ENCODE data around the gene OR6K3.

Gene OR6K3

GRCh38 chr1:158720620-158721019, at the start of gene OR6K3:
TSS of gene OR6K3 (minus strand) at chr1:158720720. CDS start at chr1:158718115, 2,605 bp downstream.
- TF ChIP-seq CTCF (IDR thresholded peaks at IDR 0.05; ENCODE audit: low read depth, low read length): no peak
- no peak for DNase-seq (ENCODE audit: extremely low read depth, low read depth)

- TF ChIP-seq CTCF (IDR thresholded peaks at IDR 0.05; ENCODE audit: low read depth, low read length): no peak
- no peak for DNase-seq (ENCODE audit: extremely low read depth, low read depth)
Observed at GRCh38 chr1:158754420-158754819, 33.9 kb upstream of the OR6K3 start, which contains the start of gene OR6K6. TSS of gene OR6K6 (plus strand) at chr1:158754720. CDS start at chr1:158754888, 168 bp downstream.

GRCh38 chr1:158752155-158752712, 31.7 kb upstream of the OR6K3 start:
- TF ChIP-seq CTCF (IDR thresholded peaks at IDR 0.05; ENCODE audit: low read depth, low read length): no peak
- DNase-seq (ENCODE audit: extremely low read depth, low read depth): no peak

GRCh38 chr1:158735848-158736247, 15.3 kb upstream of the OR6K3 start:
- no peak for TF ChIP-seq CTCF (IDR thresholded peaks at IDR 0.05; ENCODE audit: low read depth, low read length)

GRCh38 chr1:158732524-158732923, 12.0 kb upstream of the OR6K3 start:
- no peak for TF ChIP-seq CTCF (IDR thresholded peaks at IDR 0.05; ENCODE audit: low read depth, low read length)
- no peak for DNase-seq (ENCODE audit: extremely low read depth, low read depth)

More at GRCh38 chr1:158735848-158736247, 15.3 kb upstream of the OR6K3 start:
- no peak for DNase-seq (ENCODE audit: extremely low read depth, low read depth)

GRCh38 chr1:158731707-158732106, 11.2 kb upstream of the OR6K3 start:
- no peak for DNase-seq (ENCODE audit: extremely low read depth, low read depth)
- TF ChIP-seq CTCF (IDR thresholded peaks at IDR 0.05; ENCODE audit: low read depth, low read length): no peak

- DNase-seq (ENCODE audit: extremely low read depth, low read depth): no peak
Observed at GRCh38 chr1:158730453-158730852, 9.9 kb upstream of the OR6K3 start.

More at GRCh38 chr1:158730453-158730852, 9.9 kb upstream of the OR6K3 start:
- TF ChIP-seq CTCF (IDR thresholded peaks at IDR 0.05; ENCODE audit: low read depth, low read length): no peak

All from AG09319 (cell line).